Gastroesophageal sphincter (tissue), 4 donors: ENCODE results near the gene ARHGAP20. TPM values are rescaled to one million over a fixed set of nuclear protein-coding genes. Genes with fewer than 3 reads are reported as not detected.

Experiments
- ATAC-seq: fragments of 150-250 bp; one replicate; pipeline ENCODE4 v1.9.1; 2016; ENCODE audit warnings: mild to moderate bottlenecking, moderate library complexity
- H3K27ac ChIP-seq, 4 donors: fragments of 200-600 bp; sonication (generic) in 3 of 4; 1 replicate in 3 of 4; 2 replicates in 1 of 4; pipeline ENCODE4 v1.5.1; 2016 to 2019
- H3K27me3 ChIP-seq: fragments of 200-600 bp; sonication (generic); one replicate; pipeline ENCODE4 v1.5.1; 2019
- H3K36me3 ChIP-seq, 2 donors: fragments of 200-600 bp; sonication (generic); one replicate each; pipeline ENCODE4 v1.5.1; 2019; ENCODE audit warnings: control low read depth in 1 of 2
- H3K4me1 ChIP-seq, 3 donors: fragments of 200-600 bp; sonication (generic); 1 replicate in 2 of 3; 2 replicates in 1 of 3; pipeline ENCODE4 v1.5.1; 2016 to 2019; ENCODE audit warnings: control low read depth in 2 of 3
- H3K4me3 ChIP-seq, 2 donors: fragments of 200-600 bp; sonication (generic); one replicate each; pipeline ENCODE4 v1.5.1; 2019; ENCODE audit warnings: mild to moderate bottlenecking in 1 of 2, moderate library complexity in 1 of 2
- H3K9me3 ChIP-seq, 3 donors: fragments of 200-600 bp; sonication (generic); one replicate each; pipeline ENCODE4 v1.5.1; 2017 to 2019; ENCODE audit warnings: control low read depth in 2 of 3
- EP300 ChIP-seq: sonication (generic); formaldehyde crosslinking; IDR thresholded peaks from one replicate; pipeline ENCODE4 v1.6.1; 2017; ENCODE audit warnings: antibody characterized with exemption, mild to moderate bottlenecking
- POLR2A ChIP-seq, 2 donors: fragments of 450-650 bp; IDR thresholded peaks; one replicate each; pipeline ENCODE4 v1.6.1; 2017; ENCODE audit warnings: antibody characterized with exemption in 2 of 2, mild to moderate bottlenecking in 2 of 2, moderate library complexity in 1 of 2
- POLR2AphosphoS5 ChIP-seq: sonication (generic); formaldehyde crosslinking; IDR thresholded peaks from one replicate; pipeline ENCODE4 v1.6.1; 2017; ENCODE audit warnings: antibody characterized with exemption
- WGBS, 2 donors: methylation state at CpG; one replicate each; pipeline ENCODE4 v1.1.5; 2018; ENCODE audit warnings: low coverage in 1 of 2; 5-methylcytosine and 5-hydroxymethylcytosine counted together
- total RNA-seq, 4 donors: library from RNA; depleted of rRNA; stranded (reverse); fragments of >200 nt; gene quantifications; one replicate each; pipeline ENCODE4 v1.1.0, GENCODE V29; 2016
- TF ChIP-seq, protein P1 (sequence below), 4 experiments: fragments of 200-600 bp in 2 of 4; fragments of 450-650 bp in 2 of 4; sonication (generic) in 1 of 4; IDR thresholded peaks; one replicate each; pipeline ENCODE4 v1.5.1; 2017 to 2019; ENCODE audit warnings: antibody characterized with exemption in 4 of 4, mild to moderate bottlenecking in 2 of 4, moderate library complexity in 2 of 4

ARHGAP20 gene
- total RNA-seq, 4 donors from 2014 or later: 5.3 to 34.6 (median 7.0) TPM

DNA sequence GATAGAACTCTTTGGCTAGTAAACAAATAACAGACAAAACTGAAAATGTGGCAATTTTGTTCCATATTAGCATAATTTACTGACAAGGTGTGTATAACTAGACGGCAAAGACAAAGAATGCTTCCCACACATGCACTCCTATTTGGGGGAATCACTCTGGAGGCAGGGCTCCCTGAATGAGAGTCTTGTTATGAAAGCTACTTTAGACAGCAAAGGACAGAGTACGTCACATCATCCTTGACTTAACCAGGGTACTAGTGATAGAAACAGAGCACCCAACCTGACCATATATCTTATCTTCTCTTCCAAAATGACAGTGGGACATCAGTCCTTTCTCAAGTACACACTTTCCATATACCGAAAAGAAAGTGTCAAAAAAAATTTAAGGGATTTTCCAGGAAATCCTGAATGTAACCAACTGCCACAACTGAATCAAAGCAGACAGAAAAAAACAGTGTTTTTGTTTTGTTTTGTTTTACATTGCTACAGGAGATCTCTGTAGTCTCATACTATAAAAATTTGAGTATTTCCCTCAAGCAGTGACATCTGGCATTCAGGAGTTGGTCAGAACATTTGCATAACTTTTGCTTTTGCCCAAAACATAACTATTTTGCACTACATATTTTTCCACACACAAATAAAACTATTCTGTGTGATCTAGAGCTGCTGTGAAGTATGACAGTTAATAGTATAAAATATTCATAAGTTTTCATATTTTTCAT lies 98.9 kb downstream of the ARHGAP20 start:
- Histone ChIP-seq H3K27me3 (no peaks in the 10 kb centered on the region), H3K4me3 (no peak overlapping the region), H3K36me3 (no peaks in the 10 kb centered on the region), H3K9me3 (no peaks in the 10 kb centered on the region), H3K4me1 (no peaks in the 10 kb centered on the region), H3K27ac (no peak overlapping the region)
- 70 to 74% methylated on average over 3 of the region's 3 CpGs for WGBS, 2 donors
- ATAC-seq: no peak
- TF ChIP-seq, protein P1, sequence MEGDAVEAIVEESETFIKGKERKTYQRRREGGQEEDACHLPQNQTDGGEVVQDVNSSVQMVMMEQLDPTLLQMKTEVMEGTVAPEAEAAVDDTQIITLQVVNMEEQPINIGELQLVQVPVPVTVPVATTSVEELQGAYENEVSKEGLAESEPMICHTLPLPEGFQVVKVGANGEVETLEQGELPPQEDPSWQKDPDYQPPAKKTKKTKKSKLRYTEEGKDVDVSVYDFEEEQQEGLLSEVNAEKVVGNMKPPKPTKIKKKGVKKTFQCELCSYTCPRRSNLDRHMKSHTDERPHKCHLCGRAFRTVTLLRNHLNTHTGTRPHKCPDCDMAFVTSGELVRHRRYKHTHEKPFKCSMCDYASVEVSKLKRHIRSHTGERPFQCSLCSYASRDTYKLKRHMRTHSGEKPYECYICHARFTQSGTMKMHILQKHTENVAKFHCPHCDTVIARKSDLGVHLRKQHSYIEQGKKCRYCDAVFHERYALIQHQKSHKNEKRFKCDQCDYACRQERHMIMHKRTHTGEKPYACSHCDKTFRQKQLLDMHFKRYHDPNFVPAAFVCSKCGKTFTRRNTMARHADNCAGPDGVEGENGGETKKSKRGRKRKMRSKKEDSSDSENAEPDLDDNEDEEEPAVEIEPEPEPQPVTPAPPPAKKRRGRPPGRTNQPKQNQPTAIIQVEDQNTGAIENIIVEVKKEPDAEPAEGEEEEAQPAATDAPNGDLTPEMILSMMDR (IDR thresholded peaks at IDR 0.05): no peak
- no peak for TF ChIP-seq POLR2A (IDR thresholded peaks at IDR 0.05)
- TF ChIP-seq POLR2AphosphoS5: no peak
- no peak for TF ChIP-seq EP300

DNA sequence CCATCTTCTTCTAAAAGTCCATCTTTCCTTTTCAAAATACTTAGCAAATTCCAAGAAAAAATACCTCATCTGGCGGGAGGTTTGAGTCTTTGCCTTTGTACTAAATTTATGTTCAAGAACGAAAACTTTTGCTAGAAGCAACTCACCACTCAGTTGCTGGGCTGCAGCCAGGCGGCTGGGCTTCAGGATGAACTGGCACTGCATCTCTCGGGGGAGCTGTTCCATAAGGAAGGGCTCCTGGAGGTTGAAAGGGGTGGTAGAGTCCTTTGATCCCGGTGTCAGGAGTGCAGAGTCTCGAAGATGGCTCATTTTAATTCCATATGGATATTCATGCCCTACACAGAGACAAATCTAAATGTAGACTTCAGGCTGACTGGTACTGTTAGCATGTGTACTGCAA lies 105.8 kb downstream of the ARHGAP20 start:
- no peak for TF ChIP-seq EP300
- no peak for TF ChIP-seq POLR2A (IDR thresholded peaks at IDR 0.05)
- no peak for TF ChIP-seq POLR2AphosphoS5
- TF ChIP-seq, protein P1 (IDR thresholded peaks at IDR 0.05): no peak
- H3K27ac ChIP-seq: no peak overlapping the region
- peaks cover 0 to 13% of the 10 kb centered on the region in 2 donors for H3K36me3 ChIP-seq
- no peak for ATAC-seq
- no peak overlapping the region for H3K4me3 ChIP-seq
- WGBS, 2 donors: 63 to 72% methylated on average over 3 to 6 of the region's 6 CpGs
- H3K27me3 ChIP-seq: no peaks in the 10 kb centered on the region
- no peaks in the 10 kb centered on the region for H3K9me3 ChIP-seq
- no peaks in the 10 kb centered on the region for H3K4me1 ChIP-seq

DNA sequence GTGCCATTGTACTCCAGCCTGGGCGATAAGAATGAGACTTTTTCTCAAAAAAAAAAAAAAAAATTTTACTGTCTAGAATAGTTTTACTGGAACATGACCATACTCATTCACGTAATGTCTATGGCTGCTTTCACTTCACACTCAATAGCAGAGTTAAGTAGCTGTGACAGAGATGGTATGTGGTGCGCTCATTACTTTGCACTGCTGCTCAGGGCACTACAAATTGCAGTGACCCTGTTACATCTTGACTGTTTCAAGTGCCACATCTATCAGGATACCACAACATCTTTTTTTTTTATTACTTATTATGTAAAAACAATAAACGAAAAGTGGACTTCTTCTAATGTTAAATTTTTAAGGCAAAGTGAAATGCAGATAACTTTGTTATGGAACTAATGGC lies 110.3 kb downstream of the ARHGAP20 start:
- Histone ChIP-seq H3K27ac (no peak overlapping the region), H3K36me3 (peaks cover 0 to 17% of the 10 kb centered on the region in 2 donors), H3K4me3 (no peak overlapping the region), H3K4me1 (no peaks in the 10 kb centered on the region), H3K27me3 (no peaks in the 10 kb centered on the region), H3K9me3 (no peaks in the 10 kb centered on the region)
- TF ChIP-seq POLR2A (IDR thresholded peaks at IDR 0.05) (no peak), EP300 (no peak), POLR2AphosphoS5 (no peak)
- TF ChIP-seq, protein P1 (IDR thresholded peaks at IDR 0.05): no peak
- no peak for ATAC-seq
- 92 to 94% methylated on average over 4 of the region's 4 CpGs for WGBS, 2 donors

DNA sequence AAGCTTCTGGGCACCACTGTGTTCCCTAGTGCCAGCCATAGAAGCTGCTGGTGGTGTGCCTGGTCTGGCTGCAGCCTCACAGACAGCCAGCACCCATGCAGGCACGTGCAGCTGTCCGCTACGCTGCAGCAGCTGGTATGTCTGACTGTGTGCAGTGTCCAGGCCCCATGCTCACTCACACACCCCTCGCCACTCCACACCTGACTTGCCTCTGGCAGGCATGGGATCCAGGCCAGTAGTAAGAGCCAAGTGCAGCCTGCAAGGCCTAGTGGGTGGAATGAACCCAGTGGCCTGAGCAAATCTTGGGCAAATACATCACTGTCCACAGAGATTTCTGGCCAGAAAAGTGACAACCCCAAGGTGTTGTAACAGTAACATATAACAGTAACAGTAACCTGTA lies 111.9 kb downstream of the ARHGAP20 start:
- ATAC-seq: no peak
- no peak overlapping the region for H3K4me3 ChIP-seq
- H3K36me3 ChIP-seq: peaks cover 0 to 10% of the 10 kb centered on the region in 2 donors
- no peaks in the 10 kb centered on the region for H3K4me1 ChIP-seq
- TF ChIP-seq POLR2A (IDR thresholded peaks at IDR 0.05) (no peak), EP300 (no peak), POLR2AphosphoS5 (no peak)
- TF ChIP-seq, protein P1 (IDR thresholded peaks at IDR 0.05): no peak
- H3K27me3 ChIP-seq: no peaks in the 10 kb centered on the region
- WGBS, 2 donors: no CpG with 5 or more reads among the region's 4 CpGs
- H3K9me3 ChIP-seq: no peaks in the 10 kb centered on the region
- H3K27ac ChIP-seq: no peak overlapping the region

DNA sequence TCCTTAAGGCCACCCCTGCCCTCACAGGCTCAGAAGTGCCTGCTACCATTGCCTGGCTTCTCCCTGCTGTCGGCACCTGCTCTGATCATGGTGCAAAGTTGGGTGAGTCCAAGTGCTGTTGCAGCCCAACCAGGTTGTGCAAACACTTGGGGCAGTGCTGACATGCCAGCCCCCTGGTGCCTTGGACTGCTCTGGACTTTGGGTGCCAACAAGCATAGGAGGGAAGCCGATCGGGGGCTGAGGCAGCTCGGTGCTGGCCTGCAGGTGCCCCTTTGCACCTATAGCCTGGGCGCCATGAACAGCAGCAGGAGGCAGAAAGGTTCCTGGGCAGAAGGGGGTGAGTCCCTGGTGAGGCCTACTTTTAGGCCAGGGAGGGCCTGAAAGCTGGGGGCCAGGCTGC lies 113.0 kb downstream of the ARHGAP20 start:
- H3K36me3 ChIP-seq: peaks cover 0 to 10% of the 10 kb centered on the region in 2 donors
- no CpG with 5 or more reads among the region's 5 CpGs for WGBS, 2 donors
- no peak for ATAC-seq
- no peak overlapping the region for H3K4me3 ChIP-seq
- no peaks in the 10 kb centered on the region for H3K9me3 ChIP-seq
- H3K27ac ChIP-seq: no peak overlapping the region
- no peaks in the 10 kb centered on the region for H3K4me1 ChIP-seq
- TF ChIP-seq POLR2A (IDR thresholded peaks at IDR 0.05) (no peak), EP300 (no peak), POLR2AphosphoS5 (no peak)
- TF ChIP-seq, protein P1 (IDR thresholded peaks at IDR 0.05): no peak
- H3K27me3 ChIP-seq: no peaks in the 10 kb centered on the region
